HepG2 (cell line): ENCODE results near the gene SF3A2. TPM values are rescaled to one million over a fixed set of nuclear protein-coding genes. Genes with fewer than 3 reads are reported as not detected.

Source experiments
- ARNTL ChIP-seq: sonication (generic); formaldehyde crosslinking; IDR thresholded peaks from 2 replicates; pipeline ENCODE4 v1.4.0; 2020; ENCODE audit warnings: mild to moderate bottlenecking, missing genetic modification reagents
- ATF7-NPFF ChIP-seq: sonication (generic); formaldehyde crosslinking; IDR thresholded peaks from 2 replicates; pipeline ENCODE4 v1.8.1; 2023; ENCODE audit warnings: mild to moderate bottlenecking, low read depth, missing genetic modification reagents, moderate library complexity
- CBX5 ChIP-seq: sonication (generic); formaldehyde crosslinking; IDR thresholded peaks from 2 replicates; pipeline ENCODE4 v1.4.0; 2020; ENCODE audit warnings: missing genetic modification reagents, borderline replicate concordance
- DR1 ChIP-seq: sonication (generic); formaldehyde crosslinking; IDR thresholded peaks from 2 replicates; pipeline ENCODE4 v1.8.0; 2021; ENCODE audit warnings: mild to moderate bottlenecking, missing genetic modification reagents, inconsistent platforms
- MYNN ChIP-seq: sonication (generic); formaldehyde crosslinking; IDR thresholded peaks from 2 replicates; pipeline ENCODE4 v1.4.0; 2020; ENCODE audit warnings: mild to moderate bottlenecking, low read depth, missing genetic modification reagents
- NCOA5 ChIP-seq: sonication (generic); formaldehyde crosslinking; IDR thresholded peaks from 2 replicates; pipeline ENCODE4 v1.4.0; 2020; ENCODE audit warnings: missing genetic modification reagents
- POLR2A ChIP-seq, 2 experiments: IDR thresholded peaks; 2 replicates each; pipeline ENCODE4 v1.6.1; 2011; ENCODE audit warnings: low read depth in 2 of 2, low read length in 2 of 2, mild to moderate bottlenecking in 1 of 2, moderate library complexity in 1 of 2; ENCODE audit not compliant: insufficient read depth in 1 of 2
- SIN3B ChIP-seq: fragments of 150-350 bp; IDR thresholded peaks from 2 replicates; pipeline ENCODE4 v1.6.1; 2014; ENCODE audit warnings: low read length
- ZNF431 ChIP-seq: sonication (generic); formaldehyde crosslinking; IDR thresholded peaks from 2 replicates; pipeline ENCODE4 v1.9.0; 2022; ENCODE audit warnings: missing genetic modification reagents, low read depth, mild to moderate bottlenecking, borderline replicate concordance
- ZNF484 ChIP-seq: sonication (generic); formaldehyde crosslinking; IDR thresholded peaks from 2 replicates; pipeline ENCODE4 v1.5.1; 2020; ENCODE audit warnings: mild to moderate bottlenecking, low read depth, missing genetic modification reagents, borderline replicate concordance
- ZNF510 ChIP-seq: sonication (generic); formaldehyde crosslinking; IDR thresholded peaks from 2 replicates; pipeline ENCODE4 v1.4.0; 2020; ENCODE audit warnings: low read depth, mild to moderate bottlenecking, missing genetic modification reagents
- ZNF607 ChIP-seq: sonication (generic); formaldehyde crosslinking; IDR thresholded peaks from 2 replicates; pipeline ENCODE4 v1.5.1; 2020; ENCODE audit warnings: missing genetic modification reagents, mild to moderate bottlenecking, borderline replicate concordance
- ZNF850 ChIP-seq: sonication (generic); formaldehyde crosslinking; conservative IDR thresholded peaks from 2 replicates; pipeline ENCODE4 v1.9.0; 2021; ENCODE audit warnings: mild to moderate bottlenecking, missing genetic modification reagents
- polyA plus RNA-seq, 8 experiments: library from polyadenylated mRNA; depleted of rRNA in 3 of 8; stranded (reverse) in 7 of 8; unstranded in 1 of 8; fragments of >200 nt; fragmentation: Illumina TruSeq in 4 of 8; extraction: Trizol in 4 of 8; gene quantifications; 2 replicates each; pipeline versions ENCODE4 v1.2.1 to v1.2.3, GENCODE V29; 2011 to 2016; ENCODE audit warnings: low read depth in 4 of 8, missing spikeins in 1 of 8, mixed read lengths in 1 of 8; ENCODE audit not compliant: insufficient read depth in 1 of 8
- total RNA-seq, 5 experiments: library from RNA; depleted of rRNA; stranded (reverse); fragments of >200 nt; fragmentation: Illumina TruSeq; extraction: Trizol; gene quantifications; 2 replicates each; pipeline ENCODE4 v1.2.3, GENCODE V29; 2016; ENCODE audit warnings: low read depth in 1 of 5
- TF ChIP-seq, protein P1 (sequence below): sonication (generic); formaldehyde crosslinking; IDR thresholded peaks from 2 replicates; pipeline ENCODE4 v1.4.0; 2020; ENCODE audit warnings: missing genetic modification reagents
- TF ChIP-seq, protein P2 (sequence below): sonication (generic); formaldehyde crosslinking; IDR thresholded peaks from 2 replicates; pipeline ENCODE4 v1.5.0; 2020; ENCODE audit warnings: mild to moderate bottlenecking, missing genetic modification reagents
- TF ChIP-seq, protein P3 (sequence below): IDR thresholded peaks from 2 replicates; pipeline ENCODE4 v1.4.0; 2020; ENCODE audit warnings: mild to moderate bottlenecking, missing genetic modification reagents
- TF ChIP-seq, protein P4 (sequence below): sonication (generic); formaldehyde crosslinking; IDR thresholded peaks from 2 replicates; pipeline ENCODE4 v1.5.0; 2020; ENCODE audit warnings: mild to moderate bottlenecking, missing genetic modification reagents, moderate library complexity

Gene SF3A2
- total and polyA plus RNA-seq, 2 of the 13 experiments (the other 11 are each of a cell fraction or from before 2014, with no cell fraction given): 8.6 to 8.8 TPM

DNA sequence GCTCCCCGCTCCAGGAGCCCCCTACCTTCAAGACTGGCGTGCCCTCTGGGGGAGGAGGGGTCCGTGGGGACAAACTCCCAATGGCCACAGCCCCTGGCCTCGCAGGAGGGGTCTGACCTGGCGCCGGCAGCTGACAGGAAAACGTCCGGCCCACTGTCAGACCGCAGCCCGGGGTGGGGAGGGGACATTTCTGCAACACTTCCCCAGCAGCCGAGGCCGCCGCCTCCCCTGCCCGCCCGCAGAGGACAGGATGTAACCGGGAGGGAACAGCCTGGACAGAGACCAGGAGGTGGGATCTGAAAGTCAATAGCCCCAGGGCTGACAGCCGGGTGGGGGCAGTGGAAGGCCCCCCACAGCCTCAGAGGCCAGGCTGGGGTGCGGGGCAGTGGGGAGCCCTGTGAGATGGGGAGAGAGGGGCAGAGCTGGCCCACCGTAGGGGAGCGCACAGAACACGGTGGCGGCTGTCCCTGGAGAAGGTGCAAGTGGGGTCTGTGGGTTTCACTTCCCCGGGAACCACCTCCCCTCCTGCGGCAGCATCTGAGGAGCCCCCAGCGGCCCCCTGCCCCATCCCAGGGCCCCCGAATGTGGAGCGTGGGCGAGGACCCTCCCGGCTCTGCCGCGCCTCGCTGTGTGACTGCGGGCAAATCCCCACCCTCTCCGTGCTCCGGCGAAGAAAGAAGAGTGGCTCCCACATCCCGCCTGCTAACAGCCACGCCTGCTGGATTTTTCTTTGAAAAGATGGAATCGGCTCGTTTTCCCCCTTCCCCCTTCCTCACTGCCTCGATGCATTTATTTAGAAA, 45.6 kb downstream of the SF3A2 start, which contains the start of gene PEAK3 (continued):
- no peak for TF ChIP-seq CBX5 (CRISPR knock-in tag)
- TF ChIP-seq, protein P1, sequence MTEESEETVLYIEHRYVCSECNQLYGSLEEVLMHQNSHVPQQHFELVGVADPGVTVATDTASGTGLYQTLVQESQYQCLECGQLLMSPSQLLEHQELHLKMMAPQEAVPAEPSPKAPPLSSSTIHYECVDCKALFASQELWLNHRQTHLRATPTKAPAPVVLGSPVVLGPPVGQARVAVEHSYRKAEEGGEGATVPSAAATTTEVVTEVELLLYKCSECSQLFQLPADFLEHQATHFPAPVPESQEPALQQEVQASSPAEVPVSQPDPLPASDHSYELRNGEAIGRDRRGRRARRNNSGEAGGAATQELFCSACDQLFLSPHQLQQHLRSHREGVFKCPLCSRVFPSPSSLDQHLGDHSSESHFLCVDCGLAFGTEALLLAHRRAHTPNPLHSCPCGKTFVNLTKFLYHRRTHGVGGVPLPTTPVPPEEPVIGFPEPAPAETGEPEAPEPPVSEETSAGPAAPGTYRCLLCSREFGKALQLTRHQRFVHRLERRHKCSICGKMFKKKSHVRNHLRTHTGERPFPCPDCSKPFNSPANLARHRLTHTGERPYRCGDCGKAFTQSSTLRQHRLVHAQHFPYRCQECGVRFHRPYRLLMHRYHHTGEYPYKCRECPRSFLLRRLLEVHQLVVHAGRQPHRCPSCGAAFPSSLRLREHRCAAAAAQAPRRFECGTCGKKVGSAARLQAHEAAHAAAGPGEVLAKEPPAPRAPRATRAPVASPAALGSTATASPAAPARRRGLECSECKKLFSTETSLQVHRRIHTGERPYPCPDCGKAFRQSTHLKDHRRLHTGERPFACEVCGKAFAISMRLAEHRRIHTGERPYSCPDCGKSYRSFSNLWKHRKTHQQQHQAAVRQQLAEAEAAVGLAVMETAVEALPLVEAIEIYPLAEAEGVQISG (CRISPR knock-in tag): no peak
- no peak for TF ChIP-seq ZNF484 (CRISPR knock-in tag)
- TF ChIP-seq POLR2A (IDR thresholded peaks at IDR 0.05; ENCODE audit: insufficient read depth in 1 of 2, low read depth in 2 of 2, low read length in 2 of 2): no peak
- TF ChIP-seq NCOA5 (CRISPR knock-in tag): no peak
- TF ChIP-seq ZNF510 (CRISPR knock-in tag): no peak
- TF ChIP-seq, protein P2, sequence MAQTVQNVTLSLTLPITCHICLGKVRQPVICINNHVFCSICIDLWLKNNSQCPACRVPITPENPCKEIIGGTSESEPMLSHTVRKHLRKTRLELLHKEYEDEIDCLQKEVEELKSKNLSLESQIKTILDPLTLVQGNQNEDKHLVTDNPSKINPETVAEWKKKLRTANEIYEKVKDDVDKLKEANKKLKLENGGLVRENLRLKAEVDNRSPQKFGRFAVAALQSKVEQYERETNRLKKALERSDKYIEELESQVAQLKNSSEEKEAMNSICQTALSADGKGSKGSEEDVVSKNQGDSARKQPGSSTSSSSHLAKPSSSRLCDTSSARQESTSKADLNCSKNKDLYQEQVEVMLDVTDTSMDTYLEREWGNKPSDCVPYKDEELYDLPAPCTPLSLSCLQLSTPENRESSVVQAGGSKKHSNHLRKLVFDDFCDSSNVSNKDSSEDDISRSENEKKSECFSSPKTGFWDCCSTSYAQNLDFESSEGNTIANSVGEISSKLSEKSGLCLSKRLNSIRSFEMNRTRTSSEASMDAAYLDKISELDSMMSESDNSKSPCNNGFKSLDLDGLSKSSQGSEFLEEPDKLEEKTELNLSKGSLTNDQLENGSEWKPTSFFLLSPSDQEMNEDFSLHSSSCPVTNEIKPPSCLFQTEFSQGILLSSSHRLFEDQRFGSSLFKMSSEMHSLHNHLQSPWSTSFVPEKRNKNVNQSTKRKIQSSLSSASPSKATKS (CRISPR knock-in tag): no peak
- TF ChIP-seq ZNF431 (CRISPR knock-in tag): no peak
- no peak for TF ChIP-seq MYNN (CRISPR knock-in tag)
- no peak for TF ChIP-seq SIN3B
- TF ChIP-seq DR1: no peak
- TF ChIP-seq, protein P3, sequence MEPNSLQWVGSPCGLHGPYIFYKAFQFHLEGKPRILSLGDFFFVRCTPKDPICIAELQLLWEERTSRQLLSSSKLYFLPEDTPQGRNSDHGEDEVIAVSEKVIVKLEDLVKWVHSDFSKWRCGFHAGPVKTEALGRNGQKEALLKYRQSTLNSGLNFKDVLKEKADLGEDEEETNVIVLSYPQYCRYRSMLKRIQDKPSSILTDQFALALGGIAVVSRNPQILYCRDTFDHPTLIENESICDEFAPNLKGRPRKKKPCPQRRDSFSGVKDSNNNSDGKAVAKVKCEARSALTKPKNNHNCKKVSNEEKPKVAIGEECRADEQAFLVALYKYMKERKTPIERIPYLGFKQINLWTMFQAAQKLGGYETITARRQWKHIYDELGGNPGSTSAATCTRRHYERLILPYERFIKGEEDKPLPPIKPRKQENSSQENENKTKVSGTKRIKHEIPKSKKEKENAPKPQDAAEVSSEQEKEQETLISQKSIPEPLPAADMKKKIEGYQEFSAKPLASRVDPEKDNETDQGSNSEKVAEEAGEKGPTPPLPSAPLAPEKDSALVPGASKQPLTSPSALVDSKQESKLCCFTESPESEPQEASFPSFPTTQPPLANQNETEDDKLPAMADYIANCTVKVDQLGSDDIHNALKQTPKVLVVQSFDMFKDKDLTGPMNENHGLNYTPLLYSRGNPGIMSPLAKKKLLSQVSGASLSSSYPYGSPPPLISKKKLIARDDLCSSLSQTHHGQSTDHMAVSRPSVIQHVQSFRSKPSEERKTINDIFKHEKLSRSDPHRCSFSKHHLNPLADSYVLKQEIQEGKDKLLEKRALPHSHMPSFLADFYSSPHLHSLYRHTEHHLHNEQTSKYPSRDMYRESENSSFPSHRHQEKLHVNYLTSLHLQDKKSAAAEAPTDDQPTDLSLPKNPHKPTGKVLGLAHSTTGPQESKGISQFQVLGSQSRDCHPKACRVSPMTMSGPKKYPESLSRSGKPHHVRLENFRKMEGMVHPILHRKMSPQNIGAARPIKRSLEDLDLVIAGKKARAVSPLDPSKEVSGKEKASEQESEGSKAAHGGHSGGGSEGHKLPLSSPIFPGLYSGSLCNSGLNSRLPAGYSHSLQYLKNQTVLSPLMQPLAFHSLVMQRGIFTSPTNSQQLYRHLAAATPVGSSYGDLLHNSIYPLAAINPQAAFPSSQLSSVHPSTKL (CRISPR knock-in tag): no peak
- TF ChIP-seq, protein P4, sequence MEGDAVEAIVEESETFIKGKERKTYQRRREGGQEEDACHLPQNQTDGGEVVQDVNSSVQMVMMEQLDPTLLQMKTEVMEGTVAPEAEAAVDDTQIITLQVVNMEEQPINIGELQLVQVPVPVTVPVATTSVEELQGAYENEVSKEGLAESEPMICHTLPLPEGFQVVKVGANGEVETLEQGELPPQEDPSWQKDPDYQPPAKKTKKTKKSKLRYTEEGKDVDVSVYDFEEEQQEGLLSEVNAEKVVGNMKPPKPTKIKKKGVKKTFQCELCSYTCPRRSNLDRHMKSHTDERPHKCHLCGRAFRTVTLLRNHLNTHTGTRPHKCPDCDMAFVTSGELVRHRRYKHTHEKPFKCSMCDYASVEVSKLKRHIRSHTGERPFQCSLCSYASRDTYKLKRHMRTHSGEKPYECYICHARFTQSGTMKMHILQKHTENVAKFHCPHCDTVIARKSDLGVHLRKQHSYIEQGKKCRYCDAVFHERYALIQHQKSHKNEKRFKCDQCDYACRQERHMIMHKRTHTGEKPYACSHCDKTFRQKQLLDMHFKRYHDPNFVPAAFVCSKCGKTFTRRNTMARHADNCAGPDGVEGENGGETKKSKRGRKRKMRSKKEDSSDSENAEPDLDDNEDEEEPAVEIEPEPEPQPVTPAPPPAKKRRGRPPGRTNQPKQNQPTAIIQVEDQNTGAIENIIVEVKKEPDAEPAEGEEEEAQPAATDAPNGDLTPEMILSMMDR (CRISPR knock-in tag): peak; percentile 19; the same call in 1 of the 2 replicates
- TF ChIP-seq ARNTL (CRISPR knock-in tag): no peak
- TF ChIP-seq ATF7-NPFF (CRISPR knock-in tag): no peak
- no peak for TF ChIP-seq ZNF850 (CRISPR knock-in tag)
- no peak for TF ChIP-seq ZNF607 (CRISPR knock-in tag)
